HG03064 (cell line): Measurements from ENCODE around the gene GTPBP3.

Experiments used
- ATAC-seq: cut with Tn5 transposase; IDR thresholded peaks from one replicate; pipeline ENCODE4 v1.9.1; 2021; ENCODE audit warnings: low read depth; ENCODE audit not compliant: unreplicated experiment

The GTPBP3 gene

GRCh38 chr19:17327654-17328516 is 9.5 kb upstream of the GTPBP3 start:
- no peak for ATAC-seq

GRCh38 chr19:17328517-17329365 is 8.6 kb upstream of the GTPBP3 start:
- ATAC-seq = no peak

- no peak for ATAC-seq
These were observed 7.7 kb upstream of the GTPBP3 start for GRCh38 chr19:17329366-17330261.

DNA sequence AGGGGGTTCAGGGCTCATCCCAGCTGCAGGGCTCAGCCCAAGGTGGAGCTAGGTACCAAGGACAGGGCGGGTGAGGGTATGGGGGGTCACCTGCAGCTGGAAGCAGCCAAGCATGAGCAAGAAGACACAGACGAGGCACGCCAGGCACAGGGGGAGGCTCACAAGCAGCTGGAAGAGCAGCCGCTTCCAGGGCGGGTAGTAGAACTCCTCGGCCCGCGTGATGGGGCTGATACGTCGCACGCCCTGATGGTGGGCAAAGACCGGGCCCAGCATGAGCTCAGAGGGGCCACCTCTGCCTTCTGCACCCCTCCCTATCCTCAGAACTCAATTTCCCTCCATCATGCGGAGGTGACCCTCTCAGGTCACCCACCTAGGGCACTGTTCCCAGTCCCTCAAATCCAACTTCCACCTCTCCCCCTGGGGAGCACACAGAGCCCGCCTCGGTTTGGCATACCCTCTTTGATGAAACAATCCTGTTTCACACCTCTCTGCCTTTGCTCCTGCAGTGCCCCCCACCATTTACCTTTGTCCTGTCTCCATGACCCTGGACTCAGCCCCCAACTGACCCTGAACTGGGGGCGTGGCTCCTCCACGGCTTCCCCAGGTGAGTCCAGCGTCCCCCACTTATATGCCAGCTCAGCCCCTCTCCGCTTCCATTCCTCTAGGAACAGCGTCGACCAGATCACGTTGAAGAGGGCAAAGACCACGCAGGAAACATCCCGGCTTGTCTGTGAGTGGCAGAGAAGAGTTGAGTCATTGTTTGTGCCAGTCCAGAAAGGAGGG is 6.9 kb upstream of the GTPBP3 start:
- no peak for ATAC-seq

DNA sequence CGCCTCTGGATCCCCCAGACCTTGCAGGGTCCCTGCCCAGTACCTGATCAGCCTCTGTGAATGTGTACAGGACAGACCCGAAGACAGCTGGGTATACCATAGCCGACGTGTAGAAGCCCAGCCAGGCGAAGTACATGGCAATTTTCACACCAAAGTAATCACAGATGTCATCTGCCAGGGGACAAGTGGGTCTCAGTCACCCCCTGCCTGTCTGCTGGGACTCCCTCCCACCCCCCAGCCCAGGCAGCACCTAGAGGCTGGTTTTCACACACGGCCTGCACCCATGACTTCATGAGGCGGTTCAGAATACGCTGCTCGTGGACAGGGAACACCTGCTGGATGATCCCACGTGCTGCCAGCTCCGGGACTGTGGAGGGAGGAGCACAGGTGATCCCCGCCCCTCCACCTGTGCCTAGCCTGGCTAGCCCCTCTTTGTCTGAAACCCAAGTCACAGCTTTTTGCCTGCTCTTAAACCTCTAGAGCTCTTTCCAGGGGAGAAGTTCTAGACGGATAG is 6.3 kb upstream of the GTPBP3 start:
- ATAC-seq = no peak

DNA sequence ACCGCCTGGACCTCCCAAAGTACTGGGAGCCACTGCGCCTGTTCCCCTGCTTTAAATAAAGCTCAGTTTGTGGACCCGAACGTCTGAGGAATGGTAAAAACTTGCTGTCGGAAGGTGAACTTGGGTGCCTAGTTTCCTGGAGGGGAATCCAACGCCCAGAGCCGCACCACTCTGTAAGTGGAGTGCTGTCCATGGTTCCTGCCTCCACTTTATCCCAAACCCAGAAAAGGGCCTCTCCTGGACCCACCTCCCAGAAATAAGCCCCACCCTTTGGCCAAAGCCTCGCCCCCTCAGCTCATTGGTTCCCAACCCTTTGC is 5.0 kb upstream of the GTPBP3 start:
- ATAC-seq = no peak

GRCh38 chr19:17332677-17333581 is 4.4 kb upstream of the GTPBP3 start:
- no peak for ATAC-seq

DNA sequence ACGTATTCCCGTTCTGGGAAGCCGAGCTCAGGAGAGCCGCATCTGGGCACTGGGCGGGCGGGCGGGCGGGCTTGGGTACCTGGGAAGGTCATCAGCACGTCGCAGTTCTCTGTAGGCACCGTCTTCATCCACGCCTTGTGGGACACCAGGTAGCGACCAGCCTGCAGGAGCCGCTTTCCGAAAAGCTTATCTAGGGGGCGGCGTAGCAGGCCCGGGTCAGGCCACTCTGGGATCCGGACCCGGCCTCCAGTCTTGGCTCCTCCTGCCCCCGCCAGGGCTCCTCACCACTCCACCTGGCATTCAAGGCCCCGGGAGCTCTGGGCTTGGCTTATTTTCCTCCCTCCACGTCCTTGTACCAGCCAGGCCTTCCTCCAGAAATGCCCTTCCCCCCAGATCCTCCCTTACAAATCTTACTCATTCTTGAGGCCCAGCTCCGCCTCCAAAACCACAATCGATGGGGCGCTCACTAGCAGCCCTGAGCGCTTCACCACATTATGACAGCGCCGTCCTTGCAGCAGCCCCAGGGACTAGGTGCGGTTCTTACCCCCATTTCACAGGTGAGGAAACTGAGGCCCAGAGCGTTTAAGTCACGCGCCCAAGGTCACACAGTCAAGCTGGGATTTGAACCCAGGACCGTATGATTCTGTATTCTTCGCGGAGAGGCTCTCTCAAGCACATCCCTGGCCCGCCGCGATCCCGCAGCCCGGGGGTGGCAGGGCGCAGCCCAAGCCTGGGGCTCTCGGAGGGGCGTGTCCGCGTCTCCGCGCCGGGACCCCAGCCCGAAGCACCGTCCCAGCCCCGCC is 3.5 kb upstream of the GTPBP3 start:
- no peak for ATAC-seq

DNA sequence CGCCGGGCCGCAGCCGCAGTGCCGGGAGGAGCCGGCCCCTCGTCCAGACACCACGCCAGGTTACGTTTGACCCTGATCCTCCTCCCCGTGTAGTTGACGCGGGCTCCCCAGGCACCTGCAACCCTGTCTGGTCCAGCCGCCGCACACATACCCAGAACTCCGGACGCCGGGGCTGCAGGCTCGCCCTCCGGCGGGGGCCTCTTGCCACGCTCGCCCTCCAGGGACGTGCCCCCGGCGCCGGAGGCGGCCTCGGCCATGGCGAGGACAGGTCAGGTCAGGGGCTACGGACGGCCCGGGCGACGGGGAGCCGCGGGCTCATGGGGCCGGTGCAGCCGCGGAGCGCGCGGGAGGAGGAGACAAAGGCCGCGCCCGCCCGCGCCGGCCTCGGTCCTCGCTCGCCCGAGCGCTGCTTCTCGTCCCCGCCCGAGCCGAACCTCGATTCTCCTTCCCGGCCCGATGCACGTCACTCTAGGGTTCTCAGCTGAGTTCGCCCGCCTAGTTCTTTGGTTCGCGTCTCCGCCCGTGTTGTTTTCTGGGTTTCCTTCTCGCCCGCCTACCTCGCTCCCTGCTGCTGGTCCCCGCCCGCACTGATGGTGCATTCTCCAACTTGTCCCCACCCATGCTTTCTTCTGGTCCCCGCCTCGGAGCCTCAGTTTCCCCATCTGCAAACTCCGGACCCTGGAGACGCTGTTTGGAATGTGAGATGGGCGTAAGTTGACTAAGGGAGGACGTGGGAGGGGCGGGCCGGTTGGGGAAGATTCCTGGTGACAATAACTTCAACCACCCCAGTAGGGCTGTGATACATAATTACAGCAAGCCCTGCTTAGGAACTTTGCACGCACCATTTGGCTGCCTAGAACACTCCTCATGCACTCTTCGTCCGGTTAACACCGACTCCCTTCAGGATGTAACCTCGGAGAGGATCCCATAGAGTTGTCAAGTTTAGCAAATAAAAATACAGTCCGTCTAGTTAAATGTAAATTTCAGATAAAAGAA is 2.6 kb upstream of the GTPBP3 start, which contains the start of gene ANO8:
Gene ANO8 (minus strand): TSS at position 442 of the 996 bp plus-strand sequence. CDS start 185 bp downstream, at position 257.
- ATAC-seq = no peak

DNA sequence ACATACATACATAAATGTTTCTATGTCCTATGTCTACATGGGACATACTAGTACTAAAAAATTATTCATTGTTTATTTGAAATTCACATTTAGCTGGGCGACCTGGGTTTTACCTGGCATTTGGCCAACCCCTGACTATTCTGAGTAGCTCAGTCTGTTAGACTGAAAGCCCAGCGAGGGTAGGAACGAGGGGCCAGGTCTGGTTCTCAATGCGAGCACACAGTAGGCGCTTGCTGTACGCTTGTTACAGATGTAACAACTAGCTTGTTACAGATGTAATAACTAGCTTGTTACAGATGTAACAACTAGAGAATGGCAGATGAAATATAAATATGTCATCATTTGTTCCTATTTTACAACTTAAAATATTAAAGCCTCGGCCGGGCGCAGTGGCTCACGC is 1.8 kb upstream of the GTPBP3 start:
- ATAC-seq = no peak

- no peak for ATAC-seq
These were observed 501 bp downstream of the GTPBP3 start for GRCh38 chr19:17337675-17338432.

DNA sequence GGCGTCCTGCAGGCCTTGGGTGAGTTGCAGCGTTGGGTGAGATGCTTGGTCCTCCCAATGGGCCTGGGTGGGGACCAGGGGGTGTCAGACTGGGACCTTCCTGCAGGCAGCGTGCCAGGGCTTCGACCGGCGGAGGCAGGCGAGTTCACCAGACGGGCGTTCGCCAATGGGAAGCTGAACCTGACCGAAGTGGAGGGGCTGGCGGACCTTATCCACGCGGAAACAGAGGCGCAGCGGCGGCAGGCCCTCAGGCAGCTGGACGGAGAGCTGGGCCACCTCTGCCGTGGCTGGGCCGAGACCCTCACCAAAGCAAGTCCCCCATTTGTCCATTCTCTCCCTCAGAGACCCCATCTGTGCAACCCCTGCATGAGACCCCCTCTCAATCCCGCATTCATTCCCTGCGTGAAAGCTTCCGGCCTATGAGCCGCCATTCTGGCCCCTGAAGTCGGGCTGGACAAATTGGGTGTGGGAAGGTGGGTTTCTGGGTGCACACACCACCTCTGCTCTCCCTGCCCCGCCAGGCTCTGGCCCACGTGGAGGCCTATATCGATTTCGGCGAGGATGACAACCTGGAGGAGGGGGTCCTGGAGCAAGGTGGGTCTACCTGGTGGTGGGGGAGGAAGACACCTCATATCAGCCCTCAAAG is 1.2 kb downstream of the GTPBP3 start:
- no peak for ATAC-seq

DNA sequence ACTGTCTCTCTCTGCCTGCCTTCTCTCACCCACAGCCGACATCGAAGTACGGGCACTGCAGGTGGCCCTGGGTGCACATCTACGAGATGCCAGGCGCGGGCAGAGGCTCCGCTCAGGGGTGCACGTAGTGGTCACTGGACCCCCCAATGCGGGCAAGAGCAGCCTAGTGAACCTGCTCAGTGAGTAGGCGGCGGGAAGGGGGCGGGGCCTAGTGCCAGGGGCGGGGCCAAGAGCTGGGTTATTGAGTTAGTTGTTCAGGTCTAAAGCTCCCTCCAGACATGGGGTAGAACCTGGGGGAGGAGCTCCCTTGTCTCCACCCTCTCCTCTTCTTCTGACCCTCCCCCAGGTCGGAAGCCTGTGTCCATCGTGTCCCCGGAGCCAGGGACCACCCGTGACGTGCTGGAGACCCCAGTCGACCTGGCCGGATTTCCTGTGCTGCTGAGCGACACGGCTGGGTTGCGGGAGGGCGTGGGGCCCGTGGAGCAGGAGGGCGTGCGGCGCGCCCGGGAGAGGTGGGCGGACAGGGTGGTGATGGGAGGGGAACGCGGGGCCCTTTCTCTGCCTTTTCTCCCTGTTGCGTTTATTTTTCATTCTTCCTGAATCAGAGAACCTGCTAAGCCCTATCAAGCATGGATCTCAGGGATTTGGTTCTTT is 1.9 kb downstream of the GTPBP3 start:
- no peak for ATAC-seq

DNA sequence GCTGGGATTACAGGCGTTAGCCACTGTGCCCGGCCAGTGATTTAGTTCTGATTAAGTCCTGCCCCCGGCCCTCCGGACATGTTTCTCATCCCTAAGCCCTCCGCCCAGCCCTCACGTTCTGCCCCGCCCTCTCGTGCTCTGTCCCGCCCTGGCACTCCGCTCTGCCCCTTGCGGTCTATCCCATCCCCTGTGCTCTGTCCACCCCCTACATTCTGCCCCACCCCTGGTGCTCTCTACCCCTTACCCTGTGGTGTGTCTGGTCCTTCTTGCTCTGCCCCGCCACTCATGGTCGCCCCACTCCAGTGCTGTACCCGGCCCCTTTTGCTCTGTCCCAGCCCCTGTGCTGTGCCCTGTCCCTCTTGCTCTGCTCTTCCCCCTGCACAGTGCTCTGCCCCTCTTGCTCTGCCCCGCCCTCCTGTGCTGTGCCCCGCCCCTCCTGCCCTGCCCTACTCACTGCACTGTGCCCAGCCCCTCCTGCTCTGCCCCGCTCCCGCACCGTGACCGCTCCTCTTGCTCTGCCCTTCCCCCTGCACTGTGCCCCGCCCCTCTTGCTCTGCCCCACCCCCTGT is 3.0 kb downstream of the GTPBP3 start:
- no peak for ATAC-seq

- ATAC-seq = no peak
These were observed 3.6 kb downstream of the GTPBP3 start for GRCh38 chr19:17340871-17341357.
